Measurements from ENCODE around the gene SERP1.
A peak's percentile ranks its signal among the peaks of the same experiment; 100 is the strongest.

SERP1 gene

GRCh38 chr3:150546226-150547044 is at the start of gene SERP1, which contains the start of gene EIF2A:
TSS of gene SERP1 (minus strand) at chr3:150546496. CDS start at chr3:150546135, 361 bp downstream.
TSS of gene EIF2A (plus strand) at chr3:150546787. CDS start at chr3:150546803, 16 bp downstream.
- DNase-seq (ENCODE audit: low read depth): peak; percentile 100

GRCh38 chr3:150594150-150594549 is 47.9 kb upstream of the SERP1 start:
- no peak for DNase-seq (ENCODE audit: low read depth)

DNA sequence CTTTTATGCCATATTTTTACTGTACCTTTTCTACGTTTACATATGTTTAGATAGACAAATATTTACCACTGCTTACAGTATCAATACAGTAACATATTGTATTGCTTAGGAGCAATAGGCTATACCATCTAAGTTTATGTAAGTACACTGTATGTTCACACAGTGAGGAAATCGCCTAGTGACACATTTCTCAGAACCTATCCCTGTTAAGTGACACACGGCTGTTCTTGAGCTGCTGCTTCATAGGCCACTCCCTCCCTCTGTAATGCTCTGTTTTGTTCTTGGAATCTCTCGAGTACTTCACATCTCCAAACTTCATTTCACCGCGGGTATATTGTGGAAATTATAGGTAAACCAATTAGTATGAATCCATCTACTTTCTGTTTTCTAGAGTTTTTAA is 43.5 kb upstream of the SERP1 start:
- DNase-seq (ENCODE audit: low read depth): no peak

DNA sequence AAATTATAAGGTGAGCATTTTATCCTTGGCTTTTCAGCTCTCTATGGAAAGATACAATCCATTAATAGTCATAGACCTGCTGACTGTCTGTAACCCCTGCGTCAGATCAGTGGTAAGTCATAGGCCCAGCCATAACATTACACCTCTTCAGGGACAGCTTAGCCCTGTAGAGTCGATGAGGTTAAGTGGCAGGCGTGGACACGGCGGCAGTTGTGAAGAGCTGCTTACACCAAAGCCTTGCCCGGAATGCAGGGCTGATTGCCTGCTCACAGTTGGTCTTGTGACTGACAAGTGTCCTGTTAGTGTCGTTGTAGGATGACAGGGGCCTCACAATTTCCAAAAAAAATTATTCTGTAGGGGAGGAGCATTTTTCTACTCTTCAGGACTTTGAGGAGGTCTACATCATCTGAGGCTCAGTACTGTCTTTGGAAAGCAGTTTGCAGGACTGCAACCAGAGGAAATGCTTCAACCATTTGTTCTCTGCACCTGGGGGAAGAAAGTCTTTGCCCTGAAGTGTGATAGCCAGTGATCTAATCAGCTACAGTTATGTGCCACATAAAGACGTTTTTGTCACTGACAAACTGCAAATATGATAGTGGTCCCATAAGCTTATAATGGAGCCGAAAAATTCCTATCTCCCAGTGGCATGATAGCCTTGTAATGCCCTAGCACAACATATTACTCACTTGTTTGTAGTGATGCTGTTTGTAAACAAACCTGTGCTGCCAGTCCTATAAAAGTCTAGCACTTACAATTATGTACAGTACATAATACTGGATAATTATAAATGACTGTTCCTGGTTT is 41.9 kb upstream of the SERP1 start:
- no peak for DNase-seq (ENCODE audit: low read depth)

DNA sequence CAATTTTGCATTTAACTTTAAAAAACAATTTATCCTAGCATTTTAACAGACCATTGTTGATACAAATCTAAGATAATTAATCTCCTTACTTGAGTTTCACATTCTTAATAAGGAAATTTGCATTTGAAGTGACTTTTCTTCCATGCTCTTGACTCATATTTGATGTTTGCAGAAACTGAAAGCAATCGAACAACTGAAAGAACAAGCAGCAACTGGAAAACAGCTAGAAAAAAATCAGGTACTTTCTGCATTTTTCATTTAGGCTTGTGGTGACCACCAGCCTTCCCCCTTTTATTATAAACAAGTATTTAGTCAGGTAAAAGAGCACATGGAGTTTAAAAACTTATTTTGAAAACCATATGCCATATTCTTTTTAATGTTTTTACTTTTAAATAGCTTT is 36.7 kb upstream of the SERP1 start:
- no peak for DNase-seq (ENCODE audit: low read depth)

DNA sequence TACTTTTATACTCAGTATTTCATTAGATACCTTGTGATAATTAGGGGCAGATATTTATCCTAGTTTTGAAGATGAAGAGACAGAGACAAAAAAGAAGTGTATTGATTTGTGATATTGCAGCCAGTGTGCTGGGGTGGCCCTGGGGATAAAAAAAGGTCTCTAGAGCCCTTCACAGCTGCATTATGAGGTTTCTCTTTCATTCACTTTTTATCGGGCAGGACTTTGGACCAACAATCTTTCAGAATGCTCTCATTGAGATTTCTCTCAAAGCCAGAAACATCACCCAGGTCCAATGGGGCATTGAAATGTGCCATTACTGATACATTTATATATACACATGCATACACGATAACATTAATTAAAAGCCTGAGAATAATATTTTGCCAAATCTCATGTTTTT is 36.3 kb upstream of the SERP1 start:
- no peak for DNase-seq (ENCODE audit: low read depth)

DNA sequence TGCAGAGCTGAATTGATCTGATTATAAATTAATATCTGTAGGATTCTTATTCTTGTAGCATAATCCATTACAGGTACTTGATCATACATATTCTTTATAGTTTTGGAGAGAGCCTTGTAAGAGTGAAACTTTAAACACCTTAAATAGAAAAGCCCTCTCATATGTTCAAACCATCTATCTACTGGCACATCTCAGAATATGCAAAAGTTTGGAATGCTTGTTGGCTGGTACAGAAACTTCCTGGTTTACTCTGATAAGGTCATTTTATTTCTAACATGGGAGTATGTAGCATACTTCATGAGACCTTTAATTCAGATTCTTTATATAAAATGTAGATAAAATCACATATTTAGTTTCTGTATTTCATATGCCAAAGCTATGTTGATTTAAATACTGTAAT is 34.9 kb upstream of the SERP1 start:
- no peak for DNase-seq (ENCODE audit: low read depth)

DNA sequence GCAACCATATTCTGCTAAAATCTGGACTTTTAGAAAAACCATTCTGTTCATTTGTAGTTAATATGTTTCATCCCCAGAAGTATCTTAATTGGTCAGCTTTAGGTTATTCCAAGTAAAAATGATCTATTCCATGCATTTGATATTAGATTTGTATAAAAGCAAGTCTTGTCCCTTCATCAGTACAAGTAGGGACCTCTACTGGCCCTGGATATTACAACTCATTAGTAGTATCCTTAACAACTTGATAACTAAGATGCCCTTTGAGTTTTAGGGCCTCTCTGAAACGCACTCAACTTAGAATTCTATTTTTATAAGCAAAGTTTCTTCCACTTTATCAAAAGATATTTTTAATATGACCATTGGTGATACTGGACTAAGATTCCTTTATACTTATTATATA is 31.6 kb upstream of the SERP1 start:
- DNase-seq (ENCODE audit: low read depth): no peak

DNA sequence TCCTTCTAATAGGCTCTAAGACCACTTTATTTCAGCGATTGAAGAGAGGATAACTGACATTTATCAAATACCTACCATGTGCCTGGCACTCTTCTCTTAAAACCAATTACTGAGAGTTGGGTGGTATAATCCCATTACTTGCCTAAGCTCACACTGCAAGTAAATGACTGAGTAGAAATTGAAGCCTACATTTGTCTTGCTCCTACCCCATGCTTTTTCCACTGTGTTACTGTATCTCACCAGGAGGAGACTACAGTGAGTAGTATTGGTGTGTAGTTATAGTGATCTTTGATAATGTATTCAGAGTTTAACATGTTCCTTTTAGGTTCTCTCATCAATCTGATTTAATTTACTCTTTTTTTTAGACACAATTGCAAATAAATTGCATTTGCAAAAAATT is 21.0 kb upstream of the SERP1 start:
- DNase-seq (ENCODE audit: low read depth): no peak

GRCh38 chr3:150564243-150564642 is 17.9 kb upstream of the SERP1 start:
- DNase-seq (ENCODE audit: low read depth): no peak

DNA sequence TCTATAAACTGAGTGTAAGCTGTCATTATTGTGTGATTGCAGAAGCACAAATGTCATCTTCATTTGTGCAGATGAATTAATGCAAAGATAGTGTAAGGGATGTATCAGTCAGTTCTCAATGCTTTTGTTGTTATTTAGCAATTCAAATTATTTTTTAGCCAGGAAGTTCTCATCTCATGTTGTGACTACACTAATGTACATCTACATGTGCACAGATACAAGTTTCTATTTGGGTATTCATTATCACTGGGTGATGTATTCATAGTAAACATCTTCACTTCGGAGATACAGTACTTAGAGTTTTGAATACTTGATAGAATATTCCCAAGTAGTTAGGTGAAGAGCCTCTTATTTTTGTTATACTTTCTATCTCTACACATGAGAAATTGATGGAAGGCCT is 11.4 kb upstream of the SERP1 start:
- DNase-seq (ENCODE audit: low read depth): no peak

DNA sequence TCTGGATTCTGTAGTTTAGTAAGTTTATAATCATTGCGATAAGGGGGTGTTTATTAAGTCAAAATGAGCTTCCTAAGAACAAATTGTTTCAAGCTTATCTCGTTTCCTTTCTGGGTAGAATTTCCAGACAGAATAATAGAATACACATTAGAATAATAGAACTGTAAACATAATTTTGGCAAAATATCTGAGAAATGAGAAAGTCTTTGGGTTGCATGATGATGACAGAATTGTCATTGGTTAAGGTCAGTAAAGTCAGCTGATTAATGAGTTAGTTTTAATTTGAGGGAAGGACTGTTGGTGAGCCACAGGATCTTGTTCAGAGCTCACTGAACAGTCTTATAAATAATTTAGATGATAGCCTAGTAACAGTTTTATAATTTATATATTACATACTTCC is 10.5 kb upstream of the SERP1 start:
- DNase-seq (ENCODE audit: low read depth): no peak

- DNase-seq (ENCODE audit: low read depth): no peak
These were observed 9.7 kb upstream of the SERP1 start for GRCh38 chr3:150555859-150556436.

DNA sequence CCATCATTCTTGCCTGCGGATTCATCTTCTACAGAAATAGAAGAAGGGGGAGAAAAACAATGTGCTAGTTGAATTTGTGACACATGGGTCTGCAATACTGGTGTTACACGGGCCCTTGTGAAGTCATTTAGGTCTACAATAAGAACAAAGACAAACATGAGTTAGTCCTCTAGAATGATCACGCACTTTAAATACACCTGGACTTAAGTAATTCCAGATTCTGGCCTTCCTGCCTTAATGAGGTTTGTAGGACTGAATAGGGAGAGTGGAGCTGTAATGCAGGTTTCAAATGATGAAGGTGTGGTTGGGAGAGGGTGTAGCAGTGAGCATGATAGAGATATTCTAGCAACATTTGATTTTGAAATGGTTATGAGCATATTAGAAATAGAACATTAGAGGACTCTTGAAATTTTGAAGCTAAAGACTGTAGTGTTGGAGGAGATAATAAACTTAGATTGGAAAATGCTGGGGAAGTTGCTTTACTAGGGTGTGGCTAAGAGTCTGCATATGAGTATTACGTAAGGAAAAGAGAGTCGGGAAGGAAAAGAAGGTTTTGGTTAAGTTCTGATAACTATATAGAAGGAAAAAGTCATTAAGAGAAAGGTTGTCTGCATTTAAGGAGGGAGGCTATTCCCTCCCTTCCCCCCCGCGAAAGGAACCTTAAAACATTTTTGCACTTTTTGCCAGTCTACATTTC is 897 bp upstream of the SERP1 start:
- DNase-seq (ENCODE audit: low read depth): no peak

DNA sequence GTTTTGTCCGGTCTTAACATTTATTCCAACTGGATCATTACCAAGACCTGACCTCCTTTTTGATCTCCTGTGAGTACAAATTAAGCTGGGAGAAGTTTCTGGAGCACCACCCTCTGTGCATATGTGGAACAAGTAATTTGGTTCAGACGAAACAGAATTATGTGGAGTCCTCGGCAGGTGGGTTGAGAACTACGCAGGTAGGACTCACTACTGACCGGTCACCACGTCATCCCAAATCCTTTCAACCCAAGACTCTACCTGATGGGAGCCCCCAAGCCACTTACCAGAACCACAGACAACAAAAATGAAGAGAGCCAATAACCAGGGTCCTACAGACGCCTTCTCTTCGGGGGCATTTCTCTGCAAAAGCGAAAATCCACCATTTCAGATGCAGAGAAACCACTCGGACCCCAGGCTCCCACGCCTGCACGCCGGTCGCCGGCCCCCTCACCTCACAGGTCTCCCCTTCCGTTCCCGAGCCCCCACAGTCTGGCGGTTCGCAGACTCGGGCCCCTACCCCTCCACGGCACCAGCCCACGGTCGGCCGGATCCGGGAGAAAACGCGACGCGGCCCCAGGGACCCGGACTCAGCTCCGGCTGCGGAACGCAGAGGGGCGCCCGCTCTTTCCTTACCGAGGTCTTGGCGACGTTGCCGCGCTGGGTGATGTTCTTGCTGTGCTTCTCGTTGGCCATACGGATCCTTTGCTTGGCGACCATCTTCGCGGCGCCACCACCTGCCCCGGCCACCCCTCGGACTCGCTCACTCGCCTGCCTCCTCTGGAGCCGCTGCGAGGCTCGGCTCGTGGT is 674 bp downstream of the SERP1 start:
- DNase-seq (ENCODE audit: low read depth): no peak

DNA sequence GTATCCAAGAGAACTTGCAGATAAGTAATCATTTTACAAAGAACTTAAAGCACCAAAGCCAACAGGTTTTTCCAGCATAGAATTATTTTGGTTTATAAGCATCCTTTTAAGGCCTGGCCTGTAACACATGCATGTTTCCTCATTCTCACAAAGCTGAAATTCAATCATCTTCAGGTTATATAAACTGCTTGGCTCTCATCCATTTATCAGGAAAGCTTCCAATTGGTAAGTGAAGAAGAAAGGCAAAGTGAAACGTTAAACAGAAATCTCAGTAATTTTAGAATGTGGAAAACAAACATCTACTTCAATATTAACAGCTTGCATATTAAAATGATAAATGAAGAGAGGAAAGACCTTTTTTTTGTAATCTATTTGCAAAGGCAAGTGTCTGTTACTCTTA is 1.6 kb downstream of the SERP1 start:
- no peak for DNase-seq (ENCODE audit: low read depth)

DNA sequence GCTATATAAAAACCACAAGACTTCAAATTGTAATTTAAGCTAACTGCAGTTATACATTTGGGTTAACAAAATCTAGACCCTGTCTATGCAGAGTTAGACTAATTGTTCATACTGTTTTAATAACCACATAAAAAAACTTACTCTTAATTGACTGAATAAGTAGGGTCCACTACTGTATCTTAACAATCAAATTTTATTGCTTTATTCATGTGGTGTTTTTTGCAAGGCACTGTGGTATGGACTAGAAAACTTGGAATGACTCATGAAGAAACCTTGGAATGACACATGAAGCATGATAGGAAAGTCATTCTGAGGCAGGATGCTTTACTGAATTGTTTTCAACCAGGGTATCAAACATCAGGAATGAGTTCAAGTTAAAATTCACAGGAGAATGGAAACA is 2.3 kb downstream of the SERP1 start:
- DNase-seq (ENCODE audit: low read depth): no peak

DNA sequence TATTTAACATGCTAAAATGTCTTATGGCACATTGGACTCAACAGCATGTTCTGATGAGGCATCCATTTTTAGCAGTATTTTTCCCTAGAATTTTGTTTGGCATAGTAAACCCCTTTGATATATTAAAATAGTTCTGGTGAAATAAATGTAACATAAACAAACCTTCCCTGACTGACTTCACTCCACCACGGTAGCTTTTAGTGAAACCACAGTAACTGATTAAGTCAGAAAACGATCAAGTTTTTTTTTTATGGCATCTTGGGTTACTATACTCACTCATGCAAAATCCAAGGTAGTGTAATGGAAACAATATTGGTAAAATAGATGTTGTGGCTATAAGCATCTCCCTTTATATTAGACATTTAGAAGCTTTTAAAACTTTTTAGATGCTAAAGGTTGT is 2.8 kb downstream of the SERP1 start:
- DNase-seq (ENCODE audit: low read depth): no peak

- no peak for DNase-seq (ENCODE audit: low read depth)
These were observed 3.2 kb downstream of the SERP1 start for GRCh38 chr3:150543128-150543527.

DNA sequence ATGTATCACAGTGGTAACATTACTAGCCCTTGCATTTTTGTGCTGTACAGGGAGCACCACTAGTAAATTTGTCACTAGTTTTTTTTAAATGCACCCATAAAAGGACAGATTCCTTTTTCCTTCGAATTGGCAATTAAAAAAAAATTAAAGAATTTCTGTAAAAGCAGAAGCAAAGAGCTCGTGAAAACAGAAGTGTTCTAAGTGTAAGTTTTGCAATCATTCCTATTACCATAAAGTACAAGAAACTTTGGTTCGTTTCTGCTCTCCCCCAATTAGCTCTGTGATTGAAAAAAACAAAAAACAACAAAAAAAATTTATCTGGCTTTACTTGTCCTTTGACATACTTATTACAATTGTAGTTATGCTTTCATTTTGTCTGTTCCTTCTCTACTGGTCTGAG is 5.3 kb downstream of the SERP1 start:
- DNase-seq (ENCODE audit: low read depth): no peak

DNA sequence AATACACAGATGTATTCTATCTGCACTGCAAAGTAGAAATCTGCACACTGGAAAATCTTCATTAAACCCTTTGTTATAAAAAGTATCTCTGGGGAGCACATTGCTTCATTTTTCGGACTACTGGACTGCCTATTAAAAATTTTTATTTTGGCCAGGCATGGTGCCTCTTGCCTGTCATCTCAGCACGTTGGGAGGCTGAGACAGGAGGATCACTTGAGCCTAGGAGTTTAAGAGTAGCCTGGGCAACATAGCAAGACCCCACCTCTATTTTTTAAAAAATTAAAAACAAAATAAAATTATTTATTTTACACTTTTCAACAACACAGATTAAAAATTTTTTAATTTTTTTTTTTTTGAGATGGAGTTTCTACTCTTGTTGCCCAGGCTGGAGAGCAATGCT is 6.0 kb downstream of the SERP1 start:
- no peak for DNase-seq (ENCODE audit: low read depth)
